H1 (cell line): ENCODE measurements around the gene YWHAE.
"Not testable (repeated sequence)": the region's sequence is repeated elsewhere in the genome, so short reads cannot be mapped to it uniquely, and the experiment has no call there.

Experiments used
- EP300 ChIP-seq, 2 experiments: IDR thresholded peaks; 1 replicate in 1 of 2; 2 replicates in 1 of 2; pipeline ENCODE4 v1.6.1; 2011 to 2012; ENCODE audit warnings: low read depth in 2 of 2, low read length in 2 of 2, mild to moderate bottlenecking in 2 of 2, borderline replicate concordance in 1 of 2, inconsistent platforms in 1 of 2, moderate library complexity in 1 of 2
- EZH2 ChIP-seq: fragments of 200-600 bp; sonication (generic); IDR thresholded peaks from 2 replicates; pipeline ENCODE4 v1.7.1; 2012; ENCODE audit warnings: low read depth, mild to moderate bottlenecking, moderate library complexity, low read length, inconsistent platforms; ENCODE audit not compliant: severe bottlenecking
- GABPA ChIP-seq: IDR thresholded peaks from 2 replicates; pipeline ENCODE4 v1.6.1; 2011; ENCODE audit warnings: mild to moderate bottlenecking, low read length, moderate library complexity, borderline replicate concordance; ENCODE audit not compliant: insufficient read depth
- KDM5A ChIP-seq: fragments of 200-600 bp; IDR thresholded peaks from 2 replicates; pipeline ENCODE4 v1.7.1; 2012; ENCODE audit warnings: mild to moderate bottlenecking, low read length, inconsistent platforms, mixed read lengths
- POLR2AphosphoS5 ChIP-seq: IDR thresholded peaks from 2 replicates; pipeline ENCODE4 v1.6.1; 2011; ENCODE audit warnings: low read depth, low read length
- SAP30 ChIP-seq: fragments of 300-600 bp; sonication (generic); IDR thresholded peaks from 2 replicates; pipeline ENCODE4 v1.7.1; 2012; ENCODE audit warnings: low read length, moderate library complexity, mild to moderate bottlenecking, inconsistent platforms; ENCODE audit not compliant: insufficient read depth, insufficient replicate concordance
- SUZ12 ChIP-seq: fragments of 200-600 bp; sonication (generic); IDR thresholded peaks from 2 replicates; pipeline ENCODE4 v1.6.1; 2012; ENCODE audit warnings: mild to moderate bottlenecking, inconsistent platforms, low read length, moderate library complexity, mixed read lengths
- TAF1 ChIP-seq: IDR thresholded peaks from 2 replicates; pipeline ENCODE4 v1.6.1; 2011; ENCODE audit warnings: mild to moderate bottlenecking, low read depth, low read length
- TF ChIP-seq, protein P1 (sequence below), 3 experiments: IDR thresholded peaks; 1 replicate in 2 of 3; 2 replicates in 1 of 3; pipeline versions ENCODE4 v1.5.1 to v1.6.1; 2011; ENCODE audit warnings: low read length in 3 of 3, mild to moderate bottlenecking in 3 of 3, inconsistent platforms in 2 of 3, low read depth in 1 of 3, moderate library complexity in 1 of 3; ENCODE audit not compliant: insufficient read depth in 1 of 3; ENCODE audit errors: control extremely low read depth in 1 of 3
- TF ChIP-seq, protein P2 (sequence below): IDR thresholded peaks from 2 replicates; pipeline ENCODE4 v1.6.1; 2012; ENCODE audit warnings: inconsistent platforms
- TF ChIP-seq, protein P3 (sequence below): fragments of 300-600 bp; sonication (generic); IDR thresholded peaks from 2 replicates; pipeline ENCODE4 v1.7.1; 2012; ENCODE audit warnings: low read length, moderate library complexity, mild to moderate bottlenecking, inconsistent platforms; ENCODE audit not compliant: insufficient replicate concordance

DNA sequence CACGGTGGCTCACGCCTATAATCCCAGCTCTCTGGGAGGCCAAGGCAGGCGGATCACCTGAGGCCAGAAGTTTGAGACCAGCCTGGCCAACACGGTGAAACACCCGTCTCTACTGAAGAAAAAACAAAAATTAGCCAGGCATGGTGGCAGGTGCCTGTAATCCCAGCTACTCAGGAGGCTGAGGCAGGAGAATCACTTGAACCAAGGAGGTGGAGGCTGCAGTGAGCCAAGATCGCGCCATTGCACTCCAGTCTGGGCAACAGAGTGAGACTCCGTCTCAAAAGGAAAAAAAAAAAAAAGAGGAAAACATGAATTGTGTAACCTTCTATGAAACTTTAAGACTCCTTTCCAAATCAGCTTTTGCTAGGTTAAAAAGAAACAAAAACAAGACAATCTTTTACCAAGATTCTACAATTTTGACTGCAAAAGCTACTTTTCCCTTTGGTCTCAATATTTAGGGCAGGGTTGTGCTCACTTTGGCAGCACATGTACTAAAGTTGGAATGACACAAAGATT lies 13.3 kb downstream of the YWHAE start:
- not testable (repeated sequence) for TF ChIP-seq SAP30; EP300 (IDR thresholded peaks at IDR 0.05; ENCODE audit: borderline replicate concordance in 1 of 2, low read depth in 2 of 2, low read length in 2 of 2); EZH2; TAF1; POLR2AphosphoS5; KDM5A; GABPA; SUZ12
- TF ChIP-seq, protein P1, sequence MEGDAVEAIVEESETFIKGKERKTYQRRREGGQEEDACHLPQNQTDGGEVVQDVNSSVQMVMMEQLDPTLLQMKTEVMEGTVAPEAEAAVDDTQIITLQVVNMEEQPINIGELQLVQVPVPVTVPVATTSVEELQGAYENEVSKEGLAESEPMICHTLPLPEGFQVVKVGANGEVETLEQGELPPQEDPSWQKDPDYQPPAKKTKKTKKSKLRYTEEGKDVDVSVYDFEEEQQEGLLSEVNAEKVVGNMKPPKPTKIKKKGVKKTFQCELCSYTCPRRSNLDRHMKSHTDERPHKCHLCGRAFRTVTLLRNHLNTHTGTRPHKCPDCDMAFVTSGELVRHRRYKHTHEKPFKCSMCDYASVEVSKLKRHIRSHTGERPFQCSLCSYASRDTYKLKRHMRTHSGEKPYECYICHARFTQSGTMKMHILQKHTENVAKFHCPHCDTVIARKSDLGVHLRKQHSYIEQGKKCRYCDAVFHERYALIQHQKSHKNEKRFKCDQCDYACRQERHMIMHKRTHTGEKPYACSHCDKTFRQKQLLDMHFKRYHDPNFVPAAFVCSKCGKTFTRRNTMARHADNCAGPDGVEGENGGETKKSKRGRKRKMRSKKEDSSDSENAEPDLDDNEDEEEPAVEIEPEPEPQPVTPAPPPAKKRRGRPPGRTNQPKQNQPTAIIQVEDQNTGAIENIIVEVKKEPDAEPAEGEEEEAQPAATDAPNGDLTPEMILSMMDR (IDR thresholded peaks at IDR 0.05; ENCODE audit: control extremely low read depth in 1 of 3, insufficient read depth in 1 of 3, low read depth in 1 of 3, low read length in 3 of 3): not testable (repeated sequence)
- TF ChIP-seq, protein P2, sequence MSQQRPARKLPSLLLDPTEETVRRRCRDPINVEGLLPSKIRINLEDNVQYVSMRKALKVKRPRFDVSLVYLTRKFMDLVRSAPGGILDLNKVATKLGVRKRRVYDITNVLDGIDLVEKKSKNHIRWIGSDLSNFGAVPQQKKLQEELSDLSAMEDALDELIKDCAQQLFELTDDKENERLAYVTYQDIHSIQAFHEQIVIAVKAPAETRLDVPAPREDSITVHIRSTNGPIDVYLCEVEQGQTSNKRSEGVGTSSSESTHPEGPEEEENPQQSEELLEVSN: not testable (repeated sequence)
- TF ChIP-seq, protein P3, sequence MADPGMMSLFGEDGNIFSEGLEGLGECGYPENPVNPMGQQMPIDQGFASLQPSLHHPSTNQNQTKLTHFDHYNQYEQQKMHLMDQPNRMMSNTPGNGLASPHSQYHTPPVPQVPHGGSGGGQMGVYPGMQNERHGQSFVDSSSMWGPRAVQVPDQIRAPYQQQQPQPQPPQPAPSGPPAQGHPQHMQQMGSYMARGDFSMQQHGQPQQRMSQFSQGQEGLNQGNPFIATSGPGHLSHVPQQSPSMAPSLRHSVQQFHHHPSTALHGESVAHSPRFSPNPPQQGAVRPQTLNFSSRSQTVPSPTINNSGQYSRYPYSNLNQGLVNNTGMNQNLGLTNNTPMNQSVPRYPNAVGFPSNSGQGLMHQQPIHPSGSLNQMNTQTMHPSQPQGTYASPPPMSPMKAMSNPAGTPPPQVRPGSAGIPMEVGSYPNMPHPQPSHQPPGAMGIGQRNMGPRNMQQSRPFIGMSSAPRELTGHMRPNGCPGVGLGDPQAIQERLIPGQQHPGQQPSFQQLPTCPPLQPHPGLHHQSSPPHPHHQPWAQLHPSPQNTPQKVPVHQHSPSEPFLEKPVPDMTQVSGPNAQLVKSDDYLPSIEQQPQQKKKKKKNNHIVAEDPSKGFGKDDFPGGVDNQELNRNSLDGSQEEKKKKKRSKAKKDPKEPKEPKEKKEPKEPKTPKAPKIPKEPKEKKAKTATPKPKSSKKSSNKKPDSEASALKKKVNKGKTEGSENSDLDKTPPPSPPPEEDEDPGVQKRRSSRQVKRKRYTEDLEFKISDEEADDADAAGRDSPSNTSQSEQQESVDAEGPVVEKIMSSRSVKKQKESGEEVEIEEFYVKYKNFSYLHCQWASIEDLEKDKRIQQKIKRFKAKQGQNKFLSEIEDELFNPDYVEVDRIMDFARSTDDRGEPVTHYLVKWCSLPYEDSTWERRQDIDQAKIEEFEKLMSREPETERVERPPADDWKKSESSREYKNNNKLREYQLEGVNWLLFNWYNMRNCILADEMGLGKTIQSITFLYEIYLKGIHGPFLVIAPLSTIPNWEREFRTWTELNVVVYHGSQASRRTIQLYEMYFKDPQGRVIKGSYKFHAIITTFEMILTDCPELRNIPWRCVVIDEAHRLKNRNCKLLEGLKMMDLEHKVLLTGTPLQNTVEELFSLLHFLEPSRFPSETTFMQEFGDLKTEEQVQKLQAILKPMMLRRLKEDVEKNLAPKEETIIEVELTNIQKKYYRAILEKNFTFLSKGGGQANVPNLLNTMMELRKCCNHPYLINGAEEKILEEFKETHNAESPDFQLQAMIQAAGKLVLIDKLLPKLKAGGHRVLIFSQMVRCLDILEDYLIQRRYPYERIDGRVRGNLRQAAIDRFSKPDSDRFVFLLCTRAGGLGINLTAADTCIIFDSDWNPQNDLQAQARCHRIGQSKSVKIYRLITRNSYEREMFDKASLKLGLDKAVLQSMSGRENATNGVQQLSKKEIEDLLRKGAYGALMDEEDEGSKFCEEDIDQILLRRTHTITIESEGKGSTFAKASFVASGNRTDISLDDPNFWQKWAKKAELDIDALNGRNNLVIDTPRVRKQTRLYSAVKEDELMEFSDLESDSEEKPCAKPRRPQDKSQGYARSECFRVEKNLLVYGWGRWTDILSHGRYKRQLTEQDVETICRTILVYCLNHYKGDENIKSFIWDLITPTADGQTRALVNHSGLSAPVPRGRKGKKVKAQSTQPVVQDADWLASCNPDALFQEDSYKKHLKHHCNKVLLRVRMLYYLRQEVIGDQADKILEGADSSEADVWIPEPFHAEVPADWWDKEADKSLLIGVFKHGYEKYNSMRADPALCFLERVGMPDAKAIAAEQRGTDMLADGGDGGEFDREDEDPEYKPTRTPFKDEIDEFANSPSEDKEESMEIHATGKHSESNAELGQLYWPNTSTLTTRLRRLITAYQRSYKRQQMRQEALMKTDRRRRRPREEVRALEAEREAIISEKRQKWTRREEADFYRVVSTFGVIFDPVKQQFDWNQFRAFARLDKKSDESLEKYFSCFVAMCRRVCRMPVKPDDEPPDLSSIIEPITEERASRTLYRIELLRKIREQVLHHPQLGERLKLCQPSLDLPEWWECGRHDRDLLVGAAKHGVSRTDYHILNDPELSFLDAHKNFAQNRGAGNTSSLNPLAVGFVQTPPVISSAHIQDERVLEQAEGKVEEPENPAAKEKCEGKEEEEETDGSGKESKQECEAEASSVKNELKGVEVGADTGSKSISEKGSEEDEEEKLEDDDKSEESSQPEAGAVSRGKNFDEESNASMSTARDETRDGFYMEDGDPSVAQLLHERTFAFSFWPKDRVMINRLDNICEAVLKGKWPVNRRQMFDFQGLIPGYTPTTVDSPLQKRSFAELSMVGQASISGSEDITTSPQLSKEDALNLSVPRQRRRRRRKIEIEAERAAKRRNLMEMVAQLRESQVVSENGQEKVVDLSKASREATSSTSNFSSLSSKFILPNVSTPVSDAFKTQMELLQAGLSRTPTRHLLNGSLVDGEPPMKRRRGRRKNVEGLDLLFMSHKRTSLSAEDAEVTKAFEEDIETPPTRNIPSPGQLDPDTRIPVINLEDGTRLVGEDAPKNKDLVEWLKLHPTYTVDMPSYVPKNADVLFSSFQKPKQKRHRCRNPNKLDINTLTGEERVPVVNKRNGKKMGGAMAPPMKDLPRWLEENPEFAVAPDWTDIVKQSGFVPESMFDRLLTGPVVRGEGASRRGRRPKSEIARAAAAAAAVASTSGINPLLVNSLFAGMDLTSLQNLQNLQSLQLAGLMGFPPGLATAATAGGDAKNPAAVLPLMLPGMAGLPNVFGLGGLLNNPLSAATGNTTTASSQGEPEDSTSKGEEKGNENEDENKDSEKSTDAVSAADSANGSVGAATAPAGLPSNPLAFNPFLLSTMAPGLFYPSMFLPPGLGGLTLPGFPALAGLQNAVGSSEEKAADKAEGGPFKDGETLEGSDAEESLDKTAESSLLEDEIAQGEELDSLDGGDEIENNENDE: not testable (repeated sequence)
